Measurements from ENCODE around the gene NR0B1.
A peak's percentile ranks its signal among the peaks of the same experiment; 100 is the strongest.

NR0B1 gene, protein sequence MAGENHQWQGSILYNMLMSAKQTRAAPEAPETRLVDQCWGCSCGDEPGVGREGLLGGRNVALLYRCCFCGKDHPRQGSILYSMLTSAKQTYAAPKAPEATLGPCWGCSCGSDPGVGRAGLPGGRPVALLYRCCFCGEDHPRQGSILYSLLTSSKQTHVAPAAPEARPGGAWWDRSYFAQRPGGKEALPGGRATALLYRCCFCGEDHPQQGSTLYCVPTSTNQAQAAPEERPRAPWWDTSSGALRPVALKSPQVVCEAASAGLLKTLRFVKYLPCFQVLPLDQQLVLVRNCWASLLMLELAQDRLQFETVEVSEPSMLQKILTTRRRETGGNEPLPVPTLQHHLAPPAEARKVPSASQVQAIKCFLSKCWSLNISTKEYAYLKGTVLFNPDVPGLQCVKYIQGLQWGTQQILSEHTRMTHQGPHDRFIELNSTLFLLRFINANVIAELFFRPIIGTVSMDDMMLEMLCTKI

DNA sequence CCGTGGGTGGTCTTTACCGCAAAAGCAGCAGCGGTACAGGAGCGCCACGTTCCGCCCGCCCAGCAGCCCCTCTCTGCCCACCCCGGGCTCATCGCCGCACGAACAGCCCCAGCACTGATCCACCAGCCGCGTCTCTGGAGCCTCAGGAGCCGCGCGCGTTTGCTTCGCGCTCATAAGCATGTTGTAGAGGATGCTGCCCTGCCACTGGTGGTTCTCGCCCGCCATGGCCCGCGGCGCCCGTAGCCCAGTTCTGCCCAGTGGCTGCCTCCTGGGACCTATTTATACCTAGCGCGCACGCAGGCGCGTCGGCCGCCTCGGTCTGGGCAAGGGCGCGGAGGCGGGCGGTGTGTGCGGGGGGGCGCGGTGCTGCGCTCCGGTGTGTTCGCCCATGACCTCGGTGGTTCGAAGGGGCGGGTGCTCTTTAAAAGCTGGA is at the start of gene NR0B1:
Gene NR0B1 (minus strand): TSS at position 252 of the 433 bp plus-strand sequence. CDS start 27 bp downstream, at position 225.
- no peak for DNase-seq

GRCh38 chrX:30349946-30350345 is 40.8 kb upstream of the NR0B1 start:
- DNase-seq: no peak

- no peak for DNase-seq
Measured at GRCh38 chrX:30343206-30343605, 34.0 kb upstream of the NR0B1 start.

DNA sequence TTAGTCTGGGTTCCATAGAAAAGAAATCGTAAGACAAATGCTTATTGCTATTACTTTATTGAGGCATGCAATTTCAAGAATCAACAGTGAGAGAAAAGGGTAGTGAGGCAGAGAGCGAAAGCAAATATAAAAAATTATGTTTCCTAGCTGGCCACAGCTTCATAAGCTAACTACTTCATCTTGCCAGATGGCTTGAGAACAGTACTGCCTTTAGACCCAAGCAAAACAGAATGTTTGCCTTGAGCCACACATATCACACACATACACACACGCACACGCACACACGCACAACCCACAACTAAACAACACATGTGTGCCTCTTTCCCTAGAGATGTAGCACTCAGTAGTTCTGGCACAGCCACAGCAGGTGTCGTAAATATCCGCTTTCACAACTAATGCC is 31.6 kb upstream of the NR0B1 start:
- no peak for DNase-seq

- no peak for DNase-seq
Measured at GRCh38 chrX:30327762-30328161, 18.6 kb upstream of the NR0B1 start.

GRCh38 chrX:30317308-30317707 is 8.1 kb upstream of the NR0B1 start:
- no peak for DNase-seq

GRCh38 chrX:30313322-30313721 is 4.1 kb upstream of the NR0B1 start:
- no peak for DNase-seq

- DNase-seq: no peak
Measured at GRCh38 chrX:30312858-30313257, 3.7 kb upstream of the NR0B1 start.

DNA sequence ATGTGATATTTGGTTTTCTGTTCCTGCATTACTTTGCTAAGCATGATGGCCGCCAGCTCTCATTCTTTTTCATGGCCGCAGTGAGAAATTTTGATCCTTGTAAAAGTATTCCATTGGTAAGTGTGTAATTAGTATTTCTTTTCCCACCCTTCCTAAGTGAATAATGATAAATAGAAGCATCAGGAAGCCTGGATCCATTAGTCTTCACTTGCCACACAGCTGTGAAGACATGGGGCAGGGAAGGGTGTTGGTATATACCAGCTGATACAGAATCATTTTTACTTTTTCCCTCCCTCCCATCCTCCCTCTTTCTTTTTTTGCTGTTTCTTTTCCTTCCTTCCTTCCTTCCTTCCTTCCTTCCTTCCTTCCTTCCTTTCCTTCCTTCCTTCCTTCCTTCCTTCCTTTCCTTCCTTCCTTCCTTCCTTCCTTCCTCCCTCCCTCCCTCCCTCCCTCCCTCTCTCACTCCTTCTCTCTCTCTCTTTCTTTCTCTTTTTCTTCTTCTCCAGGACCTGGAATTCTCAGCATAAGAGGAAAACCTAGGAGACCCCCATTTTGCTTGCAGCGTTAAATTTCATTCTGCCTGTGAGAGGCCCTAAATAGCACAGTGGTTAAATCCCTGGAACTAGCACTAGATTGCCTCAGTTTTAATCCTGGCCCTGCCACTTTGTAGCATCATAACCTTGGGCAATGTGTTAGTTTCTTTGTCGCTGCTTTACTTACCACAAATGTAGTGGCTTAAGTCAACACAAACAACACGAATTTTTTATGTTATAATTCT is 1.4 kb upstream of the NR0B1 start:
- no peak for DNase-seq

- peak; percentile 19 for DNase-seq
Measured at GRCh38 chrX:30308263-30309138, 689 bp downstream of the NR0B1 start.

DNA sequence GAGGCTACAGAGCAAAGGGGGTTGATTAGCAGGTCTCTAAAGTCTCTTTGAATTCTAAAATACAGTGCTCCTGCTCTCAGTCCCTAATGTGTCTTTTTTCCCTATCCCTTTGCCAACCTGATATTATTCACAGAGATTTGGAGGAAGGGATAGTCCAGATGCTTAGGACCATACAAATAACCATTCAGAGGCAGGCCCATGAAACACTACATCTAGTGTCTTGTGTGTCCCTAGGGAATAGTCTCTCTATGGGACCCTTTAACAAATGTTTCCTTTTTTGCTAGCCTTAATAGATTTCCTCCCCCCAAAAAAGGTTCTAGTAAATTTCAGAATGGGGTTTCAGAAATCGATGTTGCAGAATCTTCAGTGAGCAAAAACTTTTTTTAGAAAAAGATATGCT is 1.7 kb downstream of the NR0B1 start:
- no peak for DNase-seq

DNA sequence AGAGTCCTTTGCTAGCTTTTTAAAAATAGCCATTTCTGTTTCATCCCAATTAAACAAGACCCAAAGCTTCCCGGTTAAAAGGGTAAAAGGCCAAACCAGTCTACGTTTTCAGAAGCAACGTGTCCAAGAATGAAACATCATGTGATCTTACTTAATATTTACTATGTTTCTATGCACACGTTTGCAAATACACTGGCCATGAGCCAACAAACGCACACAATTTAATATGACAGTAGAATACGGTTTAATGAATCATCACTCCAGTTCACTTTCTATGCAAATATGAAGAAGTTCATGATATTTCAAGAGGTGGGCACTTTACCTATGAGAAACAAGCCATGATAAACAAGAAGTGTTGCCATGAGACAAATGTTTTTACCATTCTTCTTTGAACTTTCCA is 4.3 kb downstream of the NR0B1 start:
- no peak for DNase-seq

GRCh38 chrX:30302956-30303355 is 6.2 kb downstream of the NR0B1 start:
- DNase-seq: peak; percentile 23

GRCh38 chrX:30301963-30302362 is 7.2 kb downstream of the NR0B1 start:
- DNase-seq: peak; percentile 19

GRCh38 chrX:30301208-30301607 is 8.0 kb downstream of the NR0B1 start:
- DNase-seq: peak; percentile 30

DNA sequence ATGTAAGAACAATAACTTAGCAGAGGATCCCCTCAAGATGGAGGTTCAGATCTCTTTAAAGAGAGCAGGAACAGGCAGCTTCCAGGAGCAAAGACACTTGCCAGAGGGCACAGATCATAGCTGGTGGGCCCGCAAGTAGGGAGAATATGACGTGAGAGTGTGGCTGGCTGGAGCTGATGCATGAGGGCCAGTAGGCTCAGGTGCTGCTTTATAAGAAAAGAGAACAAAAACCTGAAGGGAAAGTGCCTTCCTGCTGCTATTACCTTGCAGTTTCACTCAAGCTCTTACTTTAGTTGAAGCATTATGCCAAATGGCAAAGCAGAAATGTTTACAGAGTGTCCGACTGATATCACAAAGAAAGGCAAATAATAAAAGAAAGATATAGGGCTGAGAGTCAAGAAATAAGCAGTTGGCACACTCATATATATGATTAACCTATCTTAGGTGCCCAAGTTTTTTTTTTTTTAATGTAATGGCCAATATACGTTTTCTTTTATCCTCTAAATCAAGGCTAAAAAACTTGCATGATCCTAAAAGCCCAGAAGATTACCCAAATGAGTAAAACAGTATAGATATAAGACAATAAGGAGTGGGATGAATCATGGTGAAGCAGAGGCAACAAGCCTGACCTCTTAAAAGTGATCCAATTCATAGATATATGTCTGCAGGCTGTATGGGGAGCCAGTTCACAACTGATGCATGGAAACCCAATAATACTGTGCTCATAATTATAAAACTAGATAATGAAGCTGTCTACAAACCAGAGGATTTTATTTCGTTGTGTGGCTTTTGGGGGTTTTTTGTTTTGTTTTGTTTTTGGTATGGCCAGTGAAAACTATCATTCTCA is 12.6 kb downstream of the NR0B1 start:
- DNase-seq: no peak

GRCh38 chrX:30283456-30284200 is 25.6 kb downstream of the NR0B1 start:
- no peak for DNase-seq

- DNase-seq: no peak
Measured at GRCh38 chrX:30282527-30282926, 26.7 kb downstream of the NR0B1 start.

DNA sequence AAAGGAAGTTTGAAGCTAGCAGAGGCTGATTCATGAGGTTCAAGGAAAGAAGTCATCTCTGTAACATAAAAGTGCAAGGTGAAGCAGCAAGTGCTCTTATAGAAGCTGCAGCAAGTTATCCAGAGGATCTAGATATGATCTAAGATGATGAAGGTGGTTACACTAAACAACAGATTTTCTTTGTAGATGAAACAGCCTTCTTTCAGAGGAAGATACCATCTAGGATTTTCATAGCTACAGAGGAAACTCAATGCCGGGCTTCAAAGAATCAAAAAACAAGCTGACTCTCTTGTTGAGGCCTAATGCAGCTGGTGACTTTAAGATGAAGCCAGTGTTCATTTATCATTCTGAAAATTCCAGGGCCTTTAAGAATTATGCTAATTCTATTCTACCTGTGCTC is 28.8 kb downstream of the NR0B1 start:
- DNase-seq: no peak

DNA sequence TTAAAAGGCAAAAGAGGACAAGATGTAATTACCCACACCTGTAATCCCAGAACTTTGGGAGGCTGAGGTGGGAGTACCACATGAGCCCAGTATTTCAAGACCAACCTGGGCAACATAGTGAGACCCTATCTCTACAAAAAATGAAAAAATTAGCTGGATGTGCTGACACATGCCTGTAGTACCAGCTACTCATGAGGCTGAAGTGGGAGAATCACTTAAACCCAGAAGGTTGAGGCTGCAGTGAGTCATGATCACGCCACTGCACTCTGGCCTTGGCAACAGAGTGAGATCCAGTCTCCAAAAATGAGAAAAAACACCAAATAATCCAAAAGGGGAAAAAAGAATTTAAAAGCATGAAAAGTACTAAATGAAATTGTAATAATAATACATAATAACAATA is 30.8 kb downstream of the NR0B1 start:
- no peak for DNase-seq

- DNase-seq: no peak
Measured at GRCh38 chrX:30275498-30275897, 33.7 kb downstream of the NR0B1 start.

Data from right hindlimb (tissue), 1 donor.